Osteoblast (primary cell): Measurements from ENCODE around the gene DTNBP1. TPM values are rescaled to one million over a fixed set of nuclear protein-coding genes. Genes with fewer than 3 reads are reported as not detected.

Experiments
- DNase-seq: peaks from one replicate; pipeline ENCODE4 v3.0.0; 2011; ENCODE audit warnings: low spot score, mixed read lengths; ENCODE audit not compliant: insufficient read length; ENCODE audit errors: missing footprints
- H2AFZ ChIP-seq: 2 replicates; pipeline ENCODE4 v1.6.0; 2011; ENCODE audit warnings: mild to moderate bottlenecking, low read length
- H3K27ac ChIP-seq: 2 replicates; pipeline ENCODE4 v1.5.1; 2011; ENCODE audit warnings: mild to moderate bottlenecking, low read depth, low read length, moderate library complexity
- H3K27me3 ChIP-seq: 2 replicates; pipeline ENCODE4 v1.6.0; 2012; ENCODE audit warnings: mild to moderate bottlenecking, control low read depth, inconsistent platforms, low read length, moderate library complexity; ENCODE audit not compliant: insufficient read depth
- H3K36me3 ChIP-seq: 2 replicates; pipeline ENCODE4 v1.5.1; 2011; ENCODE audit warnings: mild to moderate bottlenecking, low read length, control low read depth, moderate library complexity; ENCODE audit not compliant: insufficient read depth
- H3K4me1 ChIP-seq: 2 replicates; pipeline ENCODE4 v1.5.1; 2011; ENCODE audit warnings: mild to moderate bottlenecking, low read length, control low read depth, moderate library complexity; ENCODE audit not compliant: insufficient read depth
- H3K4me2 ChIP-seq: 2 replicates; pipeline ENCODE4 v1.6.0; 2011; ENCODE audit warnings: mild to moderate bottlenecking, low read length; ENCODE audit not compliant: insufficient read depth
- H3K4me3 ChIP-seq: fragments of 200-600 bp; sonication (generic); 3 replicates; pipeline ENCODE4 v1.5.1; 2012; ENCODE audit warnings: mild to moderate bottlenecking, low read length, inconsistent platforms; ENCODE audit not compliant: insufficient read depth
- H3K79me2 ChIP-seq: 2 replicates; pipeline ENCODE4 v1.6.0; 2012; ENCODE audit warnings: mild to moderate bottlenecking, low read length, control low read depth, inconsistent platforms; ENCODE audit not compliant: insufficient read depth
- H3K9me3 ChIP-seq: 2 replicates; pipeline ENCODE4 v1.5.1; 2011; ENCODE audit warnings: low read depth, low read length, control low read depth
- H4K20me1 ChIP-seq: 2 replicates; pipeline ENCODE4 v1.6.0; 2012; ENCODE audit warnings: mild to moderate bottlenecking, low read length, control low read depth; ENCODE audit not compliant: insufficient read depth
- CTCF ChIP-seq: IDR thresholded peaks from 2 replicates; pipeline ENCODE4 v1.5.1; 2011; ENCODE audit warnings: mild to moderate bottlenecking, low read depth, low read length, moderate library complexity; ENCODE audit errors: extremely low read depth
- total RNA-seq: library from RNA; depleted of rRNA; stranded (reverse); fragments of >200 nt; gene quantifications from 2 replicates; pipeline ENCODE4 v1.2.3, GENCODE V29; 2012

The DTNBP1 gene
- total RNA-seq, 1 donor, result 5.8 TPM

- H3K4me1 ChIP-seq, result no peaks in the 10 kb centered on the region
- no peaks in the 10 kb centered on the region for H3K9me3 ChIP-seq
- peak; percentile 32 for DNase-seq
- H3K4me2 ChIP-seq, result no peak overlapping the region
- H3K27me3 ChIP-seq, result no peaks in the 10 kb centered on the region
- H4K20me1 ChIP-seq, result peaks cover 3% of the 10 kb centered on the region
- peaks cover 33% of the 10 kb centered on the region for H3K36me3 ChIP-seq
- H3K27ac ChIP-seq, result no peak overlapping the region
- H2AFZ ChIP-seq, result no peak overlapping the region
- H3K79me2 ChIP-seq, result no peaks in the 10 kb centered on the region
- TF ChIP-seq CTCF, result no peak
- no peak overlapping the region for H3K4me3 ChIP-seq
Measured at GRCh38 chr6:15522026-15522425, 140.8 kb downstream of the DTNBP1 start.

GRCh38 chr6:15521582-15521981, 141.2 kb downstream of the DTNBP1 start:
- H3K36me3 ChIP-seq, result peaks cover 33% of the 10 kb centered on the region
- H3K27me3 ChIP-seq, result no peaks in the 10 kb centered on the region
- no peak overlapping the region for H3K27ac ChIP-seq
- H4K20me1 ChIP-seq, result peaks cover 3% of the 10 kb centered on the region
- H3K9me3 ChIP-seq, result no peaks in the 10 kb centered on the region
- no peaks in the 10 kb centered on the region for H3K79me2 ChIP-seq
- H3K4me3 ChIP-seq, result no peak overlapping the region
- no peak overlapping the region for H3K4me2 ChIP-seq
- DNase-seq, result peak; percentile 38
- H3K4me1 ChIP-seq, result no peaks in the 10 kb centered on the region
- TF ChIP-seq CTCF, result no peak
- H2AFZ ChIP-seq, result no peak overlapping the region

GRCh38 chr6:15520626-15521203, 142.1 kb downstream of the DTNBP1 start:
- H3K79me2 ChIP-seq, result no peaks in the 10 kb centered on the region
- no peak overlapping the region for H3K27ac ChIP-seq
- no peak for TF ChIP-seq CTCF
- H3K4me1 ChIP-seq, result no peaks in the 10 kb centered on the region
- no peaks in the 10 kb centered on the region for H4K20me1 ChIP-seq
- peaks cover 29% of the 10 kb centered on the region for H3K36me3 ChIP-seq
- H3K9me3 ChIP-seq, result no peaks in the 10 kb centered on the region
- H3K27me3 ChIP-seq, result no peaks in the 10 kb centered on the region
- H2AFZ ChIP-seq, result no peak overlapping the region
- H3K4me3 ChIP-seq, result no peak overlapping the region
- DNase-seq, result peak; percentile 84
- no peak overlapping the region for H3K4me2 ChIP-seq

- no peak overlapping the region for H3K27ac ChIP-seq
- H3K4me2 ChIP-seq, result no peak overlapping the region
- H3K4me1 ChIP-seq, result no peaks in the 10 kb centered on the region
- no peak overlapping the region for H2AFZ ChIP-seq
- DNase-seq, result peak; percentile 15
- peaks cover 32% of the 10 kb centered on the region for H3K36me3 ChIP-seq
- H3K4me3 ChIP-seq, result no peak overlapping the region
- H3K9me3 ChIP-seq, result no peaks in the 10 kb centered on the region
- no peak for TF ChIP-seq CTCF
- no peaks in the 10 kb centered on the region for H3K27me3 ChIP-seq
- H4K20me1 ChIP-seq, result no peaks in the 10 kb centered on the region
- H3K79me2 ChIP-seq, result no peaks in the 10 kb centered on the region
Measured at GRCh38 chr6:15519681-15520080, 143.1 kb downstream of the DTNBP1 start.
